ENCODE data around the gene ZNF521.

DNA sequence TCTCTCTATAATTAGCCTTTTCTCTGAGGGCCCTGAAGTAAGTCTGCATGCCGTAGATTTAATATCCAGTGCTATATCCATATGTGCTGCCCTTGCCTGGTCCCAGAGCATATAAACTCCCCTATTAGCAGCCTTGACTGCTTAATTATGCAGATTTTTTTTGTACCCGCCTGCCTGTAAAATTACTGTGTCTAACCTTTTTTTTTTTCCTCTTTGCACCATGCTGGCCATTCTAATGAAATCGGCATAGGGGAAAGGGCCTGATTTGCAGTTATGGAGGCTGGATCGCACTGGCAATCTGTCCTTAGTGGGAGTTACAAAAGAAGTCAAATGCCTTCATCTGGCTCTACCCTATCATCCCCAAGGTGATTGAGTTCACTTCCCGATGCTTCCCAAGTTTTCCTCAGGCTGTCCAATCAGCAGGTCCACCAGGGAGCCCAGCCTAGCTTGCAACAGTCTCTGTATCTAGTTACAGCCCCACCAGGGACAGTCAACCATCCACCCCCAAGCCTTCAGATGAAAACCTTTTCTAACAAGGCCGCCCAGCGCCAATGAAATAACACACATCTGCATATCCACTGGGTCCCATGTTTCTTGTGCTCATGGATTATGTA, 239.0 kb downstream of the ZNF521 start:
- TF ChIP-seq, protein P1, sequence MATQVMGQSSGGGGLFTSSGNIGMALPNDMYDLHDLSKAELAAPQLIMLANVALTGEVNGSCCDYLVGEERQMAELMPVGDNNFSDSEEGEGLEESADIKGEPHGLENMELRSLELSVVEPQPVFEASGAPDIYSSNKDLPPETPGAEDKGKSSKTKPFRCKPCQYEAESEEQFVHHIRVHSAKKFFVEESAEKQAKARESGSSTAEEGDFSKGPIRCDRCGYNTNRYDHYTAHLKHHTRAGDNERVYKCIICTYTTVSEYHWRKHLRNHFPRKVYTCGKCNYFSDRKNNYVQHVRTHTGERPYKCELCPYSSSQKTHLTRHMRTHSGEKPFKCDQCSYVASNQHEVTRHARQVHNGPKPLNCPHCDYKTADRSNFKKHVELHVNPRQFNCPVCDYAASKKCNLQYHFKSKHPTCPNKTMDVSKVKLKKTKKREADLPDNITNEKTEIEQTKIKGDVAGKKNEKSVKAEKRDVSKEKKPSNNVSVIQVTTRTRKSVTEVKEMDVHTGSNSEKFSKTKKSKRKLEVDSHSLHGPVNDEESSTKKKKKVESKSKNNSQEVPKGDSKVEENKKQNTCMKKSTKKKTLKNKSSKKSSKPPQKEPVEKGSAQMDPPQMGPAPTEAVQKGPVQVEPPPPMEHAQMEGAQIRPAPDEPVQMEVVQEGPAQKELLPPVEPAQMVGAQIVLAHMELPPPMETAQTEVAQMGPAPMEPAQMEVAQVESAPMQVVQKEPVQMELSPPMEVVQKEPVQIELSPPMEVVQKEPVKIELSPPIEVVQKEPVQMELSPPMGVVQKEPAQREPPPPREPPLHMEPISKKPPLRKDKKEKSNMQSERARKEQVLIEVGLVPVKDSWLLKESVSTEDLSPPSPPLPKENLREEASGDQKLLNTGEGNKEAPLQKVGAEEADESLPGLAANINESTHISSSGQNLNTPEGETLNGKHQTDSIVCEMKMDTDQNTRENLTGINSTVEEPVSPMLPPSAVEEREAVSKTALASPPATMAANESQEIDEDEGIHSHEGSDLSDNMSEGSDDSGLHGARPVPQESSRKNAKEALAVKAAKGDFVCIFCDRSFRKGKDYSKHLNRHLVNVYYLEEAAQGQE (IDR thresholded peaks at IDR 0.05; ENCODE audit: low read depth): no peak
- TF ChIP-seq CEBPB (IDR thresholded peaks at IDR 0.05) (no peak), EP300 (IDR thresholded peaks at IDR 0.05; ENCODE audit: borderline replicate concordance) (no peak), YY1 (IDR thresholded peaks at IDR 0.05; ENCODE audit: low read depth) (no peak), RAD21 (IDR thresholded peaks at IDR 0.05; ENCODE audit: low read depth) (no peak), EGR1 (IDR thresholded peaks at IDR 0.05) (no peak)
